Activated B cell treated with CpG ODN at 0.5 μM for 24 hours (primary cell): Measurements from ENCODE around the gene KHSRP. TPM values are rescaled to one million over a fixed set of nuclear protein-coding genes. Genes with fewer than 3 reads are reported as not detected.

Experiments
- ATAC-seq: fragments of 200-7000 bp; cut with Tn5 transposase; one replicate; pipeline ENCODE4 v1.10.0; 2021; ENCODE audit warnings: low read depth, mild to moderate bottlenecking, moderate library complexity
- CTCF ChIA-PET: fragments of 350-600 bp; sonication (Branson Sonifier 250); formaldehyde crosslinking; loops from one replicate; lab custom pipeline; 2021; ENCODE audit warnings: antibody characterized with exemption; lab: Charles Lee
- POLR2A ChIA-PET: fragments of 350-600 bp; sonication (Branson Sonifier 250); formaldehyde crosslinking; loops from one replicate; lab custom pipeline; 2021; ENCODE audit warnings: antibody characterized with exemption; lab: Charles Lee
- DNase-seq: peaks from one replicate; pipeline ENCODE4 v3.0.0; 2022
- H3K27ac Mint-ChIP-seq: one replicate; pipeline ENCODE4 v1.8.0; 2020; ENCODE audit warnings: mixed read lengths
- H3K27me3 Mint-ChIP-seq: one replicate; pipeline ENCODE4 v1.8.0; 2021; ENCODE audit warnings: mixed read lengths
- H3K36me3 Mint-ChIP-seq: one replicate; pipeline ENCODE4 v1.8.0; 2021; ENCODE audit warnings: low read depth, mixed read lengths
- H3K4me1 Mint-ChIP-seq: one replicate; pipeline ENCODE4 v1.8.0; 2021; ENCODE audit warnings: mixed read lengths
- H3K4me3 Mint-ChIP-seq: one replicate; pipeline ENCODE4 v1.8.0; 2020; ENCODE audit warnings: mild to moderate bottlenecking, mixed read lengths
- H3K9me3 Mint-ChIP-seq: one replicate; pipeline ENCODE4 v1.8.0; 2020; ENCODE audit warnings: mixed read lengths
- CTCF ChIP-seq: fragments of 200-600 bp; IDR thresholded peaks from one replicate; pipeline ENCODE4 v1.8.0; 2022; ENCODE audit warnings: antibody characterized with exemption, mild to moderate bottlenecking
- intact Hi-C: fragments of 100-400 bp; cut with micrococcal nuclease; formaldehyde crosslinking; loops from one replicate; pipeline ENCODE4 v1.15.1; 2024
- total RNA-seq: library from RNA; stranded (reverse); gene quantifications from 2 replicates; pipeline ENCODE4 v1.2.3, GENCODE V29; 2022

Gene KHSRP
- total RNA-seq, 1 donor from 2014 or later: 251 TPM

- ChIA-PET POLR2A (interaction anchor here (0.6 kb wide), 1 partner anchor 125 kb away, joined by 4 read pairs; no protein-coding TSS in a partner anchor), CTCF (no interaction called here)
- Mint-ChIP-seq H3K4me1 (no peaks in the 10 kb centered on the region), H3K27ac (no peak overlapping the region), H3K9me3 (peaks cover 2% of the 10 kb centered on the region), H3K27me3 (no peaks in the 10 kb centered on the region), H3K36me3 (peaks cover 27% of the 10 kb centered on the region), H3K4me3 (no peak overlapping the region)
- no peak for TF ChIP-seq CTCF
- ATAC-seq (no peak), DNase-seq (no peak)
- intact Hi-C loops: no loop called here
These were observed 27.1 kb upstream of the KHSRP start for GRCh38 chr19:6451583-6452222.

- TF ChIP-seq CTCF: no peak
- DNase-seq (no peak), ATAC-seq (no peak)
- no peaks in the 10 kb centered on the region for H3K27me3 Mint-ChIP-seq
- peaks cover 3% of the 10 kb centered on the region for H3K9me3 Mint-ChIP-seq
- H3K27ac Mint-ChIP-seq: no peak overlapping the region
- H3K4me3 Mint-ChIP-seq: no peak overlapping the region
- intact Hi-C loops: no loop called here
- peaks cover 23% of the 10 kb centered on the region for H3K36me3 Mint-ChIP-seq
- H3K4me1 Mint-ChIP-seq: no peaks in the 10 kb centered on the region
- ChIA-PET CTCF (no interaction called here), POLR2A (interaction anchor here (0.7 kb wide), 1 partner anchor 719 kb away, joined by 7 read pairs; no protein-coding TSS in a partner anchor)
These were observed 25.6 kb upstream of the KHSRP start for GRCh38 chr19:6450166-6450565.

- intact Hi-C loops: no loop called here
- H3K27me3 Mint-ChIP-seq: no peaks in the 10 kb centered on the region
- H3K4me1 Mint-ChIP-seq: no peaks in the 10 kb centered on the region
- H3K4me3 Mint-ChIP-seq: no peak overlapping the region
- no peak for TF ChIP-seq CTCF
- ChIA-PET CTCF (no interaction called here), POLR2A (interaction anchor here (1.4 kb wide), 1 partner anchor 23 kb away, joined by 3 read pairs; the partner anchor contains the start of gene KHSRP)
- peaks cover 1% of the 10 kb centered on the region for H3K9me3 Mint-ChIP-seq
- H3K27ac Mint-ChIP-seq: no peak overlapping the region
- H3K36me3 Mint-ChIP-seq: peaks cover 7% of the 10 kb centered on the region
- DNase-seq: no peak
- ATAC-seq: no peak
These were observed 23.4 kb upstream of the KHSRP start for GRCh38 chr19:6448045-6448444.

- TF ChIP-seq CTCF: no peak
- ATAC-seq (no peak), DNase-seq (no peak)
- Mint-ChIP-seq H3K4me3 (no peak overlapping the region), H3K27ac (no peak overlapping the region), H3K27me3 (no peaks in the 10 kb centered on the region), H3K4me1 (no peaks in the 10 kb centered on the region), H3K36me3 (peaks cover 7% of the 10 kb centered on the region), H3K9me3 (peaks cover 1% of the 10 kb centered on the region)
- CTCF ChIA-PET: no interaction called here
- POLR2A ChIA-PET: no interaction called here
- intact Hi-C loops: no loop called here
These were observed 21.8 kb upstream of the KHSRP start for GRCh38 chr19:6446452-6446851.

- H3K36me3 Mint-ChIP-seq: peaks cover 4% of the 10 kb centered on the region
- intact Hi-C loops: no loop called here
- ChIA-PET CTCF (no interaction called here), POLR2A (no interaction called here)
- no peak for TF ChIP-seq CTCF
- H3K9me3 Mint-ChIP-seq: peaks cover 1% of the 10 kb centered on the region
- H3K27ac Mint-ChIP-seq: no peak overlapping the region
- no peaks in the 10 kb centered on the region for H3K27me3 Mint-ChIP-seq
- H3K4me1 Mint-ChIP-seq: no peaks in the 10 kb centered on the region
- no peak overlapping the region for H3K4me3 Mint-ChIP-seq
- ATAC-seq: no peak
- no peak for DNase-seq
These were observed 19.4 kb upstream of the KHSRP start for GRCh38 chr19:6443986-6444385.
